Hepatocyte (in vitro differentiated cells): ENCODE data around the gene BTRC.

Source experiments
- CTCF ChIP-seq: fragments of 200-600 bp; sonication (generic); IDR thresholded peaks from 2 replicates; pipeline ENCODE4 v1.5.1; 2016; ENCODE audit warnings: antibody characterized with exemption, mild to moderate bottlenecking; ENCODE audit not compliant: poor library complexity
- EZH2 ChIP-seq: fragments of 200-600 bp; sonication (generic); IDR thresholded peaks from 2 replicates; pipeline ENCODE4 v1.6.1; 2016; ENCODE audit warnings: antibody characterized with exemption, mild to moderate bottlenecking, borderline replicate concordance
- EZH2phosphoT487 ChIP-seq: fragments of 200-600 bp; sonication (generic); IDR thresholded peaks from one replicate; pipeline ENCODE4 v1.6.1; 2018; ENCODE audit warnings: antibody characterized with exemption, mild to moderate bottlenecking, low read depth, moderate library complexity; ENCODE audit not compliant: unreplicated experiment, severe bottlenecking

GRCh38 chr10:101322266-101323108 is 31.5 kb upstream of the BTRC start:
- no peak for TF ChIP-seq CTCF
- no peak for TF ChIP-seq EZH2
- no peak for TF ChIP-seq EZH2phosphoT487
